Activated naive CD4-positive, alpha-beta T cell treated with Interleukin-2 at 50 U/mL for 16 hours (primary cell): ENCODE data around the gene COL18A1.
A peak's percentile ranks its signal among the peaks of the same experiment; 100 is the strongest.

ENCODE experiments used
- DNase-seq: peaks from one replicate; pipeline ENCODE4 v3.0.0-alpha.2; 2020

COL18A1 gene

DNA sequence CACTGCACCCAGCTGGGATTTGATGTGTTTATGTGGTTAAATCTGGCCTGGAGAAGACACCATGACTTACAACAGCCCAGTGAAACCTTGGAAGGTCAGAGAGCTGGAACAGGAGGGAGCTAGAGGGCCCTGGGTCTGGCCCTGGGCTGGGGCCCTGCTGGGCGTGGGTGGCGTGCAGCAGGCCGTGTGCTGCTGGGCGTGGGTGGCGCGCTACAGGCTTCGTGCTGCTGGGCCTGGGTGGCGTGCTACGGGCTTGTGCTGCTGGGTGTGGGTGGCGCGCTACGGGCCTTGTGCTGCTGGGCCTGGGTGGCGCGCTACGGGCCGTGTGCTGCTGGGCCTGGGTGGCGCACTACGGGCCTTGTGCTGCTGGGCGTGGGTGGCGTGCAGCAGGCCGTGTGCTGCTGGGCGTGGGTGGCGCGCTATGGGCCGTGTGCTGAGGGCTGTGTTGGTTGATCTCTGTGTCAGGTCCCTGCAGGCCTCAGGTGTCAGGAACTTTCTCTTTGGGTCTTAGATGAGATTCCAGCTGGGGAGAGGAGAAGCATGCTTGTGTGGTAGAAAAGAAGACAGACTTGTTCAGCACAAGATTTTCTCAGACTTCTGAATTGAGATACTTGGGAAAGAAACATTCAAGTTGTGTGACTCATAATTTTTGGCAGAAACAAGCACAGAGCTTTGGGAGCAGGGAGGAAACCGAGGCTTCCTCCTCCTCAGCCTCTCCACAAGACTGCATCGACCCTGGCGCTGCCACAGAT, 66.0 kb downstream of the COL18A1 start:
- peak; percentile 64 for DNase-seq

DNA sequence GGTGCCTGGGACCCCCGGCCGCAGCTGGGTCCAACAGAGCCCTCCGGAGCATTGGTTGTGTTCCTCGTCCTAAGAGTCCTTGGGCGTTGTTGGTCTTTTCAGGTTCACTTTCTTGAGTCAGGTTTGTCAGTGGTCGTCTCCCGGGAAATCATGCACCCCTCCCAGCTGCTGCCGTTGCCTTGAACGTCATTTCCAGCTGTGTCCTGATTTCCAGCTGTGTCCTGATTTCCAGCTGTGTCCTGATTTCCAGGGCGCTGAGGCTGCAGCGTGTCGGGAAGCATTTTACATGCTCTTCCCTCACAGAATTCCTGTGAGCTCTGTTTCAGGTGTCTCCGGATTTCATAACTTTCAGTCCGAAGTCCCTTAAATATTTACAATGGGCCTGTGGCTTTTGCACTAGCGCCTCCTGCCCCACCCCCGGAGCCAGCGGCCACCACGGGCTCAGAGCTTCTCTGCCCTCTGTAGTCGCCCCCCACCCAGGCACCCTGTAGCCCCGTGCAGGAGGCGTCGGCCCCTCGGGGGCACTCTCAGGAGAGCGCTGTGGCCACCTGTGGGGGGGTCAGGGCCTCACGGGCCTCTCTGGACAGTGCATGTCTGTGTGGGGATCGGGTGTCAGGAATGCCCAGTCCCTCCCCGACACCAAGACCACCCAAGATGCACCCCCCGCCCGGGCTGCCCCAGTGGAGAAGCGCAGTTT, 66.7 kb downstream of the COL18A1 start:
- DNase-seq = no peak

DNA sequence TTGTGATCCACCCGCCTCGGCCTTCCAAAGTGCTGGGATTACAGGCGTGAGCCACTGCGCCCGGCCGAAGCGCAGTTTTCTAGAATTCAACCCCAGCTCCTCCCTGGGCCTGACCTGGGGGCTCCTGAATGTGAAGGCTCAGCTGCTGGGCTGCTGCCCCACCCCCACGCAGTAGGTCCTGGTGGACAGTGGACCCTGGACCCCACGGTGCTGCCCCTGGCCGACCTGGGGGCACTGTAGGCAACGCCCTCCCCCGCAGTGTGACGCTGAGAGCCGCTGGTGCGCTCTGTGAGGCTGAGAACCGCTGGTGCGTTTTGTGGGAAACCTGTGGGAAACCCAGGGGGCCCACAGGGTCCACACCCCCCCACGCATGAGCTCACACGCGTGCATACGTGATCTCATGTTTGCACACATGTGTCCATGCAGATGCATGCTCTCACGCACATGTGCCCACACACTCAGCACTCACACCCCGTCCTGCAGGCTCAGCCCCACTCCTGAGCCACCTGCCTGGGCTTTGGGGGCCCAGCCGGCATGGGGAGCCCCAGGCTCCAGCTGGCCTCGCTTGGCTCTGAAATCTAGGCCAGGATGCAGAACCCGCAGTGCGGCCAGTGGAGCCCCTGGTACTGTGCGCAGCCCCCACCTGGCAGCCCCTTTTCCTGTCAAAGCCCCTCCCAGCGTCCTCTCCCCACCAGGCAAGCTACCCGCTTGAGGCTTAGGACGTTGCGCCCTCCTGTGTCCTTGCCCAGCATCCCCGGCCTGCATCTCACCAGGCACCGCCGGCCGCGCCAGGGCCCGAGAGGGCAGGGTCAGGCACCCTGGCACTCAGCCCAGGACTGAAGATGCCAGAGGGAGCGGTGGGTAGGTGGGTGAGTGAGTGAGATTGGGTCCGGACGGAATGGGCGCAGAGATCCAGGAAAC, 67.7 kb downstream of the COL18A1 start:
- DNase-seq = no peak

DNA sequence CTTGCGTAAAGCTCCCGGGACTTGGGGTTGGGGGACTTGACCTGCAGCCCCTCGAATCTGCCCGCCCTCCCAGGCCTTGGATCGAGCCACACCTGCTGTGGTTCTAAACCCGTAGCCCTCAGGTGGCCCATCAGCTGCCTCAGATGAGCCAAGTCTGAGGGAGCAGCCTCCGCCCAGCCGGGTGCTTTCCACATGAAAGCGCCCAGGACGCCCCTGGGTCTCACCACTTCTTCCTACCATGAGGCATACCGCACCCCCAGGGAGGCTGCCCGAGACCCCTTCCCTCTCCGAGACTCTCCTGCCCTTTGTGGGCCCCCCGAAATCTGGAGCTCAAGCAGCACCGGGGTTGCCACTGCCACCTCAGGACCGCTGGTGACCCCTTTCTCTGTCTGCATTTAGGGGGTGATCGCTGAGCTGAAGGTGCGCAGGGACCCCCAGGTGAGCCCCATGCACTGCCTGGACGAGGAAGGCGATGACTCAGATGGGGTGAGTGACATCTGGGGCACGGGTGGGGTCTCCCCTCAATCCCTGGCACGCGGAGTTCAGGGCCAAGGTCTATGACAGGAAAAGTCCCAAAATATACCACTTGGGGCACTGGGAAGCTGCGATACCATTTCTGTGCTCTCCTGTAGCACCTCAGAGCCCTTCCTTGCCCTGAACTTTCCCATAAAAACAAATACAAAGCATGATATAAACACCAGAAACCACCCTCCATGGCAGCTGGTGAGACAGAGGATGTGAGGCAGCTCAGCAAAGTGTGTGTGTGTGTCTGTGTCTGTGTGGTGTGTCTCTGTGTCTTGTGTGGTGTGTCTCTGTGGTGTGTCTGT, 68.7 kb downstream of the COL18A1 start:
- DNase-seq = no peak

GRCh38 chr21:45474323-45474950, 69.5 kb downstream of the COL18A1 start:
- no peak for DNase-seq

DNA sequence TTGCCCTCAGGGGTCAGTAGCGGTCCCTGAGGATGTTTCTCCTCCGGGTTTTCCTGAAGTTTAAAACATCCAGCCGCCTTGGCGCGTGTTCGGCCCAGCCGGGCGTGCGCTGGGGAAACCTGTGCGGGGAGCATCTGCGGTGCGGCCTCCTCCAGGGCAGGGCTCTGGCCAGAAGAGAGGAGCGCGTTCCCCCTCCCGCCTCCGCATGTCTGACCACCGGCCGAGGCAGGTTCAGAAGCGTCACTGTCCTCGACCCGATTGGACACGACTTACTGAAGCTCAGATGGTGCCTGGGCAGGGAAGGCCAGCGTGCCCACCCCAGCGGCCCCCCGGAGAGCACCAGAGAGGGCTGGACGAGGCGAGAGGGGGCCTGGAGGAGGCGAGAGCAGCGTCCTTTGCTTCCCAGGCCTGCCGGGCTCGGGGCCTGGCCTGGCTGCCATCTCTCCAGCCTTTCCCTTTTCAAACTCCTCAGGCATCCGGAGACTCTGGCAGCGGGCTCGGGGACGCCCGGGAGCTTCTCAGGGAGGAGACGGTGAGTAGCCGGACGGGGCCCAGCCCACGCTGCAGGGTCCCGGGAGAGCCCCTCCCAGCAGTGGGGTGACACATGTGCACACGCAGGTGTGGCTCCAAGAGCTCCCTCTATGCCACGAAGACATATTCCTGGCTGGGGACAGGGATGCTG, 70.2 kb downstream of the COL18A1 start:
- DNase-seq = no peak

- no peak for DNase-seq
Measured at GRCh38 chr21:45475797-45476570, 71.0 kb downstream of the COL18A1 start.

DNA sequence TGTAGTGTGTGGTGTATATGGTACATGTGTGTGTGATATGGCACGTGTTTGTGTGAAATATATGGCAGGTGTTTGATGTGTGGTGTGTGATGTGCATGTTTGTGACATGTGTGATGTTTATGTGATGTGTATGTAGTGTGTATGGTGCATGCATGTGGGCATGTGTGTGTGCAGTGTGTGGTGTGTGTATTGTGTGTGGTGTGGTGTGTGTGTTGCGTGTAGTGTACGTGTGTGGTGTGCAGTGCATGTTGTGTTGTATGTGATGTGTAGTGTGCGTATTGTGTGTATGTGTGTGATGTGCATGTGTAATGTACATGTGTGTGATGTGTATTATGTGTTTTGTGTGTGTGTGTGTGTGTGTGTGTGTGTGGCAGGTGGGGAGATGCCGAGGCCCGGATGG, 71.6 kb downstream of the COL18A1 start:
- DNase-seq = no peak

- DNase-seq = no peak
Measured at GRCh38 chr21:45477176-45478114, 72.5 kb downstream of the COL18A1 start.

DNA sequence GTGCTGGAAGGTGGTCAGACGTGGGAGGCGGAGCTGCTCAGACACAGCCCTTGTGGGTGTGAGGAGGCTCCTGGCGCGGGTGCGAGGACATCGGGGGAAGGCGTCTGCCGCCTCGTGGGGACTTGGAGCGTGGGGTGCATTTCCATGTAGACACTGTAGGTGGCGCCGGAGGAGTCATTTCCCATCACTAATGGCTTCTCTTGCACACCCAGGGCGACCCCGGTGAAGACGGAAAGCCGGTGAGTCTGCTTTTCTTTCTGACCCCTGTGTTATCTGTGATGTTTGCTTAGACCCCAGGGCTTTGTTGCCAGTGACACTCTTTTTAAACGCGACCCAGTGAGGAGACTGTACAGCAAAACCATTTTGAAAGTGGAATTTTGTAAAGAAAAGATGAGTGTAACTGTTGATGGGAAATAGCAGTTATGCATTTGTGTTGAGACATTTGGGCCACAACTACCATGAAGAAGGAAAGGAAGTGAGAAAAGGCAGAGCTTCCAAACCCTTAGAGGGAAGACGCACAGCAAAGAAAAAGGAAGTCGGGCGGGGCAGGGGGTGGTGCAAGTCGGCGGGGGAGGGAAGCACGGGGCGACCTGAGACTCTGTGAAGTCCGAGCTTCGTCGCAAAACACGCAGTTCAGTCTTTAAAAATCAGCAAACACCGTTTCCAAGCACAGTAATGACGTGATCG, 73.3 kb downstream of the COL18A1 start:
- DNase-seq = peak; percentile 83

- DNase-seq = no peak
Measured at GRCh38 chr21:45478816-45479669, 74.1 kb downstream of the COL18A1 start.

DNA sequence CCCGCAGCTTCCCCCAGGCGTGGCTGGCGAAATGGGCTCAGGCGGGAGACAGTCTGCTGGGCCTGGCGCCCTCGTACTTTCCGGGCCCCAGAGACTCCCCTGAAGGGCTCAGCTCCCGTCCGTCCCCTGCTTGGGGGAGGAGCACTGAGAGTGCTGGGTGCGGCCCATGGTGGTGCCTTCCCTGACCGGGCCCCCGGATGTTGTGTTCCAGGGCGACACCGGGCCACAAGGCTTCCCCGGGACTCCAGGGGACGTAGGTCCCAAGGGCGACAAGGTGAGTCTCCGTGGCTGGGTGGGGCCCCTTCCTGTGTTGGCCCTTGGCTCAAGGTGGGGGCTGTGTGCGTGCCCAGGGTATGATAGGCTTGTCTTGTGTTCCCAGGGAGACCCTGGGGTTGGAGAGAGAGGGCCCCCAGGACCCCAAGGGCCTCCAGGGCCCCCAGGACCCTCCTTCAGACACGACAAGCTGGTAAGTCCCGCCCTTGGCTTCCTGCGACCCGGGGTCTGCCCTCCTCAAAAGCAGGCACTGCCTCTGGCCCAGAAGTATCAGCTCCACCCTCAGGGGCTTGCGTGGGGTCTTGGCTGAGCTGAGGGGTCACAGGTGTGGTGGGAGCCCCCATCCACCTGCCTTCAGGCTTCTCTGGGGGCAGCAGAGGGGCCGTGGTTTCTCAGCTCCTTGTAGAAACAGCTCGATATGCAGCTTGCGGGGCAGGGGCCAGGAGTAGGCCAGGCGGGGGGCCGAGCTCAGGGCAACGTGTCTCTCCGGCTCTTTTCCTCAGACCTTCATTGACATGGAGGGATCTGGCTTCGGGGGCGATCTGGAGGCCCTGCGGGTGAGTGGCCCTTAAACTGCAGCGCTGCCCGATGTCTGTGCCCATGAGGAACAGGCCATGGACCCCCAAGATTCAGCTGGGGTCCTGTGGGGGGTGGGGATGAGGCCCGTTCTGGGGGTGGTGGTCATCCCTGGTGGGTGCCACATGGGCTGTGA, 75.0 kb downstream of the COL18A1 start:
- DNase-seq = peak; percentile 16

GRCh38 chr21:45480701-45481500, 75.9 kb downstream of the COL18A1 start:
- no peak for DNase-seq

DNA sequence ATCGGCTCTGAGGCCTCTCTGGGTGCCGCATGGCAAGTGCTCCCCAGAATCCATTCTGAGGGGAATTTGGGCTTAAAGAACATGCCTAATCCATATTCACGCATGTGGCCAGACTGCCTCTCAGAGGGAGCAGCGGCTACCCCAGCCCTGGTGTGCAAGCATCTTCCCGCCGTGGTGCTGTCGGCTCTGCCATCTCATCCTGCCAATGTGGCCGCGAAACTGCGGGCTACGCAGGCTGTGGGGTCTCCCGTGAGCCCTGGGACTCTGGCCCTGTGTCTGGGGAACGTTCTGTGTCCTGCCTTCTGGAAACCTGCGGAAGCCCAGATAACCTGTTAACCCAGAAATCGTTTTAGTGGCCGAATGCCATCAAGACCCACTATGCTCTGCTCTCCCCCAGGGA, 76.6 kb downstream of the COL18A1 start:
- DNase-seq = no peak
